Neural cell (in vitro differentiated cells): ENCODE measurements around the gene LPAR1. TPM values are rescaled to one million over a fixed set of nuclear protein-coding genes. Genes with fewer than 3 reads are reported as not detected.

ENCODE experiments used
- H2AFZ ChIP-seq: fragments of 200-600, 300-800 bp; sonication (generic), shearing (Covaris generic); 2 replicates; pipeline ENCODE4 v1.6.0; 2014; ENCODE audit warnings: low read depth, mild to moderate bottlenecking, antibody characterized with exemption, low read length, moderate library complexity
- H3F3A ChIP-seq: fragments of 200-600 bp; shearing (Covaris generic); 2 replicates; pipeline ENCODE4 v1.6.1; 2016; ENCODE audit warnings: mild to moderate bottlenecking, moderate library complexity, mixed read lengths, antibody characterized with exemption, low read length; ENCODE audit not compliant: insufficient read depth, poor library complexity, severe bottlenecking
- H3K27ac ChIP-seq: fragments of 200-600, 300-800 bp; sonication (generic), shearing (Covaris generic); 2 replicates; pipeline ENCODE4 v1.5.1; 2014; ENCODE audit warnings: mild to moderate bottlenecking, low read length, moderate library complexity
- H3K27me3 ChIP-seq: fragments of 300-800, 200-600 bp; sonication (generic), shearing (Covaris generic); 2 replicates; pipeline ENCODE4 v1.6.0; 2014; ENCODE audit warnings: mild to moderate bottlenecking, low read depth, low read length, moderate library complexity; ENCODE audit not compliant: insufficient read depth
- H3K36me3 ChIP-seq: fragments of 300-800, 200-600 bp; sonication (generic), shearing (Covaris generic); 2 replicates; pipeline ENCODE4 v1.5.1; 2014; ENCODE audit warnings: mild to moderate bottlenecking, antibody characterized with exemption, low read length, moderate library complexity; ENCODE audit not compliant: insufficient read depth
- H3K4me2 ChIP-seq: fragments of 300-800, 200-600 bp; sonication (generic), shearing (Covaris generic); 2 replicates; pipeline ENCODE4 v1.6.0; 2014; ENCODE audit warnings: mild to moderate bottlenecking, low read length
- H3K4me3 ChIP-seq: fragments of 300-800, 200-600 bp; sonication (generic), shearing (Covaris generic); 2 replicates; pipeline ENCODE4 v1.5.1; 2014; ENCODE audit warnings: mild to moderate bottlenecking, low read length, moderate library complexity
- H3K79me2 ChIP-seq: fragments of 200-600 bp; shearing (Covaris generic); replicated peaks from 2 replicates; pipeline ENCODE4 v1.6.0; 2014; ENCODE audit warnings: mild to moderate bottlenecking, low read length, moderate library complexity; ENCODE audit not compliant: insufficient read depth
- H3K9ac ChIP-seq: fragments of 300-800, 200-600 bp; sonication (generic), shearing (Covaris generic); 2 replicates; pipeline ENCODE4 v1.6.1; 2016; ENCODE audit warnings: mild to moderate bottlenecking, low read length, mixed read lengths
- H3K9me2 ChIP-seq: fragments of 200-600 bp; shearing (Covaris generic); 2 replicates; pipeline ENCODE4 v1.6.1; 2016; ENCODE audit warnings: mild to moderate bottlenecking, low read length, mixed read lengths; ENCODE audit not compliant: insufficient read depth
- H3K9me3 ChIP-seq: fragments of 200-600, 300-800 bp; sonication (generic), shearing (Covaris generic); 2 replicates; pipeline ENCODE4 v1.6.1; 2016; ENCODE audit warnings: mild to moderate bottlenecking, mixed run types, low read length, moderate library complexity, mixed read lengths
- H4K20me1 ChIP-seq: fragments of 200-600 bp; shearing (Covaris generic); 2 replicates; pipeline ENCODE4 v1.6.1; 2016; ENCODE audit warnings: mild to moderate bottlenecking, mixed run types; ENCODE audit not compliant: insufficient read depth
- EP300 ChIP-seq: fragments of 450-650 bp; conservative IDR thresholded peaks from 2 replicates; pipeline ENCODE4 v1.6.1; 2014; ENCODE audit warnings: antibody characterized with exemption, mild to moderate bottlenecking, moderate library complexity; ENCODE audit not compliant: poor library complexity, severe bottlenecking
- EZH2 ChIP-seq: fragments of 200-600, 300-800 bp; shearing (Covaris generic), sonication (generic); IDR thresholded peaks from 2 replicates; pipeline ENCODE4 v1.6.1; 2014; ENCODE audit warnings: antibody characterized with exemption, low read length, borderline replicate concordance, mild to moderate bottlenecking; ENCODE audit not compliant: insufficient read depth, poor library complexity, severe bottlenecking
- MXI1 ChIP-seq: fragments of 450-650 bp; conservative IDR thresholded peaks from 2 replicates; pipeline ENCODE4 v1.6.1; 2014; ENCODE audit warnings: antibody characterized with exemption, mild to moderate bottlenecking; ENCODE audit not compliant: poor library complexity, severe bottlenecking
- POLR2AphosphoS5 ChIP-seq: IDR thresholded peaks from 2 replicates; pipeline ENCODE4 v1.6.1; 2012
- RAD21 ChIP-seq: fragments of 450-650 bp; conservative IDR thresholded peaks from 2 replicates; pipeline ENCODE4 v1.6.1; 2014; ENCODE audit warnings: antibody characterized with exemption, mild to moderate bottlenecking, moderate library complexity
- REST ChIP-seq: IDR thresholded peaks from 2 replicates; pipeline ENCODE4 v1.6.1; 2012; ENCODE audit warnings: borderline replicate concordance
- SMC3 ChIP-seq: fragments of 450-650 bp; conservative IDR thresholded peaks from 2 replicates; pipeline ENCODE4 v1.6.1; 2014; ENCODE audit warnings: antibody characterized with exemption, mild to moderate bottlenecking, moderate library complexity; ENCODE audit not compliant: poor library complexity
- TAF1 ChIP-seq: IDR thresholded peaks from 2 replicates; pipeline ENCODE4 v1.6.1; 2012; ENCODE audit warnings: low read depth
- polyA plus RNA-seq: library from polyadenylated mRNA; depleted of rRNA; stranded (reverse); fragments of >200 nt; gene quantifications from 2 replicates; pipeline ENCODE4 v1.2.3, GENCODE V29; 2014
- TF ChIP-seq, protein P1 (sequence below): fragments of 450-650 bp; IDR thresholded peaks from 2 replicates; pipeline ENCODE4 v1.5.1; 2014; ENCODE audit warnings: antibody characterized with exemption, mild to moderate bottlenecking, moderate library complexity; ENCODE audit not compliant: poor library complexity, severe bottlenecking

The LPAR1 gene
- polyA plus RNA-seq, 1 donor from 2014 or later, result 0.54 TPM

DNA sequence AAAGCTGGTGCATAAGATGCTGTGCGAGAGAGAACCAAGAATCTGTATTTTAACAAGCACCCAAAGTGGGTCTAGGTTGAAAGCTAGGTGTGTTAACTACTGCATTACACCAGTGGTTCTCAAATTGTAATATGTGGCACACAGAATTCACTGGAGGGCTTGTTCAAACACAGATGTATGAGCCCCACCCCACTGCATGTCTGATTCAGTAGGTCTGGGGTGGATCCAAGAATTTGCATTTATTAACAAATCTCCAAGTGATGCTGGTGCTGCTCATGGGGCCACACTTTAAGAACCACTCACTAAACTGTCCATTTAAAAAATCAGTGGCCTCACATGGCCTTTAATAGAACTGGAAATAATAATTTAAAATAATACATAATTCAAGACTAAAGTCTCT lies 40.4 kb downstream of the LPAR1 start:
- H2AFZ ChIP-seq, result no peak overlapping the region
- no peaks in the 10 kb centered on the region for H3K27me3 ChIP-seq
- H3K27ac ChIP-seq, result no peak overlapping the region
- no peak overlapping the region for H3K4me2 ChIP-seq
- H3F3A ChIP-seq, result no peaks in the 10 kb centered on the region
- no peaks in the 10 kb centered on the region for H3K9me3 ChIP-seq
- no peak overlapping the region for H3K4me3 ChIP-seq
- no peaks in the 10 kb centered on the region for H3K79me2 ChIP-seq
- TF ChIP-seq MXI1 (no peak), POLR2AphosphoS5 (no peak), SMC3 (no peak), RAD21 (no peak)
- H3K36me3 ChIP-seq, result no peaks in the 10 kb centered on the region
- H3K9me2 ChIP-seq, result no peaks in the 10 kb centered on the region
- no peak overlapping the region for H3K9ac ChIP-seq
- H4K20me1 ChIP-seq, result no peaks in the 10 kb centered on the region

DNA sequence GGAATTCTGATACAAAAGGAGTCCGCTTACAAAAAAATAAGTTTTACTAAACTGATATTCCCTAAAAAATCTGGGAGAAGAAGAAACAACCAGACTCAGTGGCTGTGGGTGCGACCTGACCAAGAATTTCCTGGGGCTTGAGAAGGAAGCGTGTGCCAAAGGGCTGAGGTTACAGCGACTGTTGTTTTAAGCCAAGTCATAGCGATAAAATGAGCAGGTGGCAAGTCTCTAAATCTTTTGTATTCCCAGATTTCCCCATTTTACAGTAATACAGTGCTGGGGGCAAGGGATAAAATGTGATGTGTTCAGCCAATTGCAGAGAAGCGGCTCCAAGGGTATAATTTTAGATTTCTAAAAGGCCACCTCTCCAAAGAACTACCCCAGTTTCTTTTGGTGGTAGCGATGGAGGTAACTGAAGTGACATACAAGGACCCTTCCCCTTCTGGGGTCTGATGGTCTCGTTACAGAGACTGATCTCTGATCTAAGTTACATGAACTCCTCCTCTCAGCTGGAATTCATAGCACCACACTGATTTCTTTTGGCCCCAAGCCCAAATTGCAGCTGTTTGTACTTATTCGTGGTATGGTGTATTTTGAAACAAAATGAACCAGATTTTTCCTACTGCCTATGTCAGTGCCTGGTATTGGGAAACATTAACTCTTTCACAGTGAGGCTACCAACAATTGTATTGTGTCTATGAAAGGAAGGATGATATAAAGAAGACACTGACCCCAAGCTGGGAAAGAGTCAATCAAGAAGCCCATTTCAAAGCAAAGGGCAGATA lies 41.6 kb downstream of the LPAR1 start:
- no peak overlapping the region for H2AFZ ChIP-seq
- no peak overlapping the region for H3K27ac ChIP-seq
- H3K27me3 ChIP-seq, result no peaks in the 10 kb centered on the region
- no peak overlapping the region for H3K4me2 ChIP-seq
- H3K9me3 ChIP-seq, result no peaks in the 10 kb centered on the region
- H3K4me3 ChIP-seq, result no peak overlapping the region
- no peaks in the 10 kb centered on the region for H3K36me3 ChIP-seq
- H3K9ac ChIP-seq, result no peak overlapping the region
- H4K20me1 ChIP-seq, result no peaks in the 10 kb centered on the region
- TF ChIP-seq, protein P1, sequence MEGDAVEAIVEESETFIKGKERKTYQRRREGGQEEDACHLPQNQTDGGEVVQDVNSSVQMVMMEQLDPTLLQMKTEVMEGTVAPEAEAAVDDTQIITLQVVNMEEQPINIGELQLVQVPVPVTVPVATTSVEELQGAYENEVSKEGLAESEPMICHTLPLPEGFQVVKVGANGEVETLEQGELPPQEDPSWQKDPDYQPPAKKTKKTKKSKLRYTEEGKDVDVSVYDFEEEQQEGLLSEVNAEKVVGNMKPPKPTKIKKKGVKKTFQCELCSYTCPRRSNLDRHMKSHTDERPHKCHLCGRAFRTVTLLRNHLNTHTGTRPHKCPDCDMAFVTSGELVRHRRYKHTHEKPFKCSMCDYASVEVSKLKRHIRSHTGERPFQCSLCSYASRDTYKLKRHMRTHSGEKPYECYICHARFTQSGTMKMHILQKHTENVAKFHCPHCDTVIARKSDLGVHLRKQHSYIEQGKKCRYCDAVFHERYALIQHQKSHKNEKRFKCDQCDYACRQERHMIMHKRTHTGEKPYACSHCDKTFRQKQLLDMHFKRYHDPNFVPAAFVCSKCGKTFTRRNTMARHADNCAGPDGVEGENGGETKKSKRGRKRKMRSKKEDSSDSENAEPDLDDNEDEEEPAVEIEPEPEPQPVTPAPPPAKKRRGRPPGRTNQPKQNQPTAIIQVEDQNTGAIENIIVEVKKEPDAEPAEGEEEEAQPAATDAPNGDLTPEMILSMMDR, result no peak
- TF ChIP-seq MXI1 (no peak), EZH2 (no peak), EP300 (no peak), RAD21 (no peak), POLR2AphosphoS5 (no peak), TAF1 (no peak)
- no peaks in the 10 kb centered on the region for H3F3A ChIP-seq
- H3K9me2 ChIP-seq, result no peaks in the 10 kb centered on the region
- no peaks in the 10 kb centered on the region for H3K79me2 ChIP-seq

DNA sequence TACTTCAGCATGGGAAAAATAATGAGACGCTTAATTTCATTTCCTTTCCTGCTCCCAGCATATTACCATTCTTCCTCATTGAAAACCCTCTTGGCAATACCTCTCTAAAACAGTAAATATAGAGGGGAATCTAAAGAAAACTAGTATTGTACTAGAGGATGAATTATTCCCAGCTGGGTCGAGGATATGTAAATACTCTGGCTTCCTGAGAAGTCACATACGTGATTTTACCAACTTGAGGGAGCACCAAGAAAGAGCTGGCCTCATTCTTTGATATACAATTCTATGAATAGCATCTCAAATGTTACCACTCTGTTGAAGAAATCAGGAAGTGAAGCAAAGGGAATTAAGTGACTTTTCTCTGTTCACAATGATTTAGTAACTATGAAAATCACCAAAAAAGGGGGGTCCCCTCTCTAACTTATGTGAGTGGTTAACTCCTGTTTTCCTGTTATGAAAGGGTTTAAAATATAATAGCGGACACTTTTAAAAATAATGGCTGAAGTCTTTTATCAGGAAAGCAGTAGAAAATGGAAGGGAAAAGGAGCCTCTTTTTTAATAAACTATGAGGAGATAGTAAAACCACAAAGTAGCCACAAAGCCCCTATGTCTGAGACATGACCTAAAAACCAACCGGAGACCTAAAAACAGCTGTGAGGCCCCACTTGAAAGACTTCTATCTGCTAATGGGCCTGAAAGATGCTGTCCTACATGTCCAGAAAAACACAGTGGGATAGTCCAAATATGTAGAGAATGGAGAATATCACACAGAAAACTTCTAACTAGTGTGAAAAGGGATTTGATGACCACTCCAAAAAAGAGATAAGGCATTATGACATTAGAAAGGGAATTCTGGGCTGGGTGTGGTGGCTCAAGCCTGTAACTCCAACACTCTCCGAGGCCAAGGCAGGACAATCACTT lies 42.6 kb downstream of the LPAR1 start:
- Histone ChIP-seq H3F3A (no peaks in the 10 kb centered on the region), H4K20me1 (no peaks in the 10 kb centered on the region), H3K27ac (no peak overlapping the region), H3K4me2 (no peak overlapping the region), H3K4me3 (no peak overlapping the region), H3K9me3 (no peaks in the 10 kb centered on the region), H3K79me2 (no peaks in the 10 kb centered on the region), H3K9me2 (no peaks in the 10 kb centered on the region), H3K27me3 (no peaks in the 10 kb centered on the region), H3K36me3 (no peaks in the 10 kb centered on the region), H3K9ac (no peak overlapping the region), H2AFZ (no peak overlapping the region)
- TF ChIP-seq EZH2, result no peak
- TF ChIP-seq, protein P1, result no peak
- TF ChIP-seq TAF1, result no peak
- TF ChIP-seq RAD21, result no peak
- no peak for TF ChIP-seq SMC3
- no peak for TF ChIP-seq REST
- TF ChIP-seq EP300, result no peak
- no peak for TF ChIP-seq POLR2AphosphoS5
- TF ChIP-seq MXI1, result no peak
